Measurements from ENCODE around the gene SMG9. TPM values are rescaled to one million over a fixed set of nuclear protein-coding genes. Genes with fewer than 3 reads are reported as not detected.

Gene SMG9
- total RNA-seq, 1 experiment from 2014 or later = 52.2 TPM

- Histone ChIP-seq H4K91ac (ENCODE audit: insufficient read length, low read depth, low read length) (no peak overlapping the region), H3T11ph (ENCODE audit: low read length) (no peak overlapping the region), H3K18ac (ENCODE audit: insufficient read length, low read depth, low read length) (no peak overlapping the region), H4K5ac (ENCODE audit: insufficient read length, low read depth, low read length) (no peak overlapping the region), H3K14ac (ENCODE audit: insufficient read depth, low read length) (no peak overlapping the region), H3K9me3 (ENCODE audit: control insufficient read depth, low read depth, low read length) (no peaks in the 10 kb centered on the region), H4K8ac (replicated peaks; ENCODE audit: insufficient read length, low read depth, low read length) (no peak overlapping the region), H2BK12ac (ENCODE audit: insufficient read length, low read depth, low read length) (no peak overlapping the region), H4K20me1 (ENCODE audit: control insufficient read depth, insufficient read depth, insufficient read length) (no peaks in the 10 kb centered on the region), H3K4ac (ENCODE audit: low read depth, low read length) (no peak overlapping the region), H3K4me1 (ENCODE audit: insufficient read depth, low read length) (peaks cover 4% of the 10 kb centered on the region; the same call in 1 of the 2 replicates), H3K79me2 (ENCODE audit: insufficient read depth, low read length) (no peaks in the 10 kb centered on the region), H2BK120ac (ENCODE audit: low read depth, low read length, poor library complexity, severe bottlenecking) (no peak overlapping the region), H2AK5ac (ENCODE audit: insufficient read length, low read length) (no peak overlapping the region), H3K9ac (ENCODE audit: extremely low read depth, insufficient read length, low read length) (no peak overlapping the region), H3K56ac (ENCODE audit: insufficient read length, low read depth, low read length) (no peak overlapping the region), H3K27ac (ENCODE audit: insufficient read length, low read depth, low read length) (no peak overlapping the region), H2BK20ac (ENCODE audit: low read depth, low read length, poor library complexity, severe bottlenecking) (no peak overlapping the region), H2AFZ (ENCODE audit: low read length) (no peak overlapping the region), H3K27me3 (ENCODE audit: insufficient read depth, low read length) (no peaks in the 10 kb centered on the region), H3K23me2 (ENCODE audit: insufficient read length, low read depth, low read length, poor library complexity, severe bottlenecking) (no peaks in the 10 kb centered on the region), H3K23ac (ENCODE audit: insufficient read length, low read depth, low read length) (no peak overlapping the region), H3K4me2 (ENCODE audit: insufficient read depth, insufficient read length, low read length) (no peak overlapping the region), H3K79me1 (ENCODE audit: insufficient read depth, low read depth, low read length, poor library complexity, severe bottlenecking) (no peaks in the 10 kb centered on the region), H2BK15ac (ENCODE audit: low read depth, low read length) (no peak overlapping the region), H2BK5ac (ENCODE audit: insufficient read length, low read length) (no peak overlapping the region)
- H3K36me3 Mint-ChIP-seq (ENCODE audit: insufficient read depth in 1 of 3, low read depth in 3 of 3) = no peaks in the 10 kb centered on the region; a peak in 1 of 7 replicates
- no peak for DNase-seq
- WGBS (ENCODE audit: extremely low coverage, insufficient read length, low lambda C conversion rate) = no CpG with 5 or more reads among the region's 8 CpGs
- H3K27ac Mint-ChIP-seq = no peak overlapping the region
- no peaks in the 10 kb centered on the region; a peak in 1 of 5 replicates for H3K9me3 Mint-ChIP-seq
- TF ChIP-seq CTCF (conservative IDR thresholded peaks at IDR 0.05) = no peak
- H3K27me3 Mint-ChIP-seq (ENCODE audit: low read depth) = peaks cover 21% of the 10 kb centered on the region
- H3K4me3 Mint-ChIP-seq = peak overlapping the region in 1 of 2 experiments; percentile 15; a peak in 2 of 5 replicates
- H3K4me1 Mint-ChIP-seq = peaks cover 24 to 32% of the 10 kb centered on the region in 2 experiments
These were observed 27.5 kb upstream of the SMG9 start for GRCh38 chr19:43782311-43782660.

Measured in H9 (cell line).